Adrenal gland (tissue), 5 donors: ENCODE results near the gene NFIB.

ENCODE experiments used
- POLR2A ChIP-seq, 2 donors: fragments of 450-650 bp; IDR thresholded peaks; one replicate each; pipeline ENCODE4 v1.6.1; 2017; ENCODE audit warnings: antibody characterized with exemption in 2 of 2, mild to moderate bottlenecking in 2 of 2, moderate library complexity in 1 of 2
- TF ChIP-seq, protein P1 (sequence below), 6 experiments: fragments of 450-650 bp in 4 of 6; fragments of 200-600 bp in 2 of 6; sonication (generic) in 1 of 6; IDR thresholded peaks; 1 replicate in 5 of 6; 2 replicates in 1 of 6; pipeline versions ENCODE4 v1.5.1 to v1.8.0; 2016 to 2021; ENCODE audit warnings: antibody characterized with exemption in 6 of 6, mild to moderate bottlenecking in 2 of 6, moderate library complexity in 1 of 6
- donor health status: DM: no; HTN: no; CAD: no.

- TF ChIP-seq, protein P1, sequence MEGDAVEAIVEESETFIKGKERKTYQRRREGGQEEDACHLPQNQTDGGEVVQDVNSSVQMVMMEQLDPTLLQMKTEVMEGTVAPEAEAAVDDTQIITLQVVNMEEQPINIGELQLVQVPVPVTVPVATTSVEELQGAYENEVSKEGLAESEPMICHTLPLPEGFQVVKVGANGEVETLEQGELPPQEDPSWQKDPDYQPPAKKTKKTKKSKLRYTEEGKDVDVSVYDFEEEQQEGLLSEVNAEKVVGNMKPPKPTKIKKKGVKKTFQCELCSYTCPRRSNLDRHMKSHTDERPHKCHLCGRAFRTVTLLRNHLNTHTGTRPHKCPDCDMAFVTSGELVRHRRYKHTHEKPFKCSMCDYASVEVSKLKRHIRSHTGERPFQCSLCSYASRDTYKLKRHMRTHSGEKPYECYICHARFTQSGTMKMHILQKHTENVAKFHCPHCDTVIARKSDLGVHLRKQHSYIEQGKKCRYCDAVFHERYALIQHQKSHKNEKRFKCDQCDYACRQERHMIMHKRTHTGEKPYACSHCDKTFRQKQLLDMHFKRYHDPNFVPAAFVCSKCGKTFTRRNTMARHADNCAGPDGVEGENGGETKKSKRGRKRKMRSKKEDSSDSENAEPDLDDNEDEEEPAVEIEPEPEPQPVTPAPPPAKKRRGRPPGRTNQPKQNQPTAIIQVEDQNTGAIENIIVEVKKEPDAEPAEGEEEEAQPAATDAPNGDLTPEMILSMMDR (IDR thresholded peaks at IDR 0.05): no peak
- TF ChIP-seq POLR2A (IDR thresholded peaks at IDR 0.05): no peak
Observed at GRCh38 chr9:14341437-14342122, 27.6 kb upstream of the NFIB start.
